SU-DHL-6 (cell line): ENCODE results near the gene TCTN2.

Source experiments
- CTCF ChIP-seq: fragments of 200-600 bp; sonication (generic); IDR thresholded peaks from one replicate; pipeline ENCODE4 v1.5.1; 2017; ENCODE audit warnings: antibody characterized with exemption, mild to moderate bottlenecking, low read length, moderate library complexity; ENCODE audit not compliant: insufficient read depth, poor library complexity, severe bottlenecking
- EZH2phosphoT487 ChIP-seq: fragments of 200-600 bp; sonication (generic), shearing (Covaris generic); conservative IDR thresholded peaks from 2 replicates; pipeline ENCODE4 v1.6.1; 2018; ENCODE audit warnings: mild to moderate bottlenecking, antibody characterized with exemption, low read length, moderate library complexity, mixed read lengths

DNA sequence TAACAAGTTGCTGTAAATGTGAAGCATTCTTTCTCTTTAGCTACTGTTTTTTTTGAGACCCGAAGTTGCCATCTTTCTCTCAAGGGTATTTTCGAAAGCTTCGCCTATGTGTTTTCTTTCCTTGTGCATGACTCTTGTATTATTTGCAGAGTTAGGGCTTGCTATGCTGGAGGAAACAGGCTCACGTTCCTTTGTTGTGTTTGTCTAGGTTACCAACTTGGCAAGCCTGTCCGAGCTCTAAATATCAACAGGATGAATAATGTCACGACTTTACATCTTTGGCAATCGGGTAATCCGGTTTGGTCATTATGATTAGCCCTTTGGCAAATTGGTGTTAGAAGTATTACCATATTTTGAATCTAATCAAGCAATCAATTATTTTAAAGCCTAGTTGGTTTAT, 25.3 kb downstream of the TCTN2 start:
- TF ChIP-seq CTCF (no peak), EZH2phosphoT487 (no peak)
